A673 (cell line): ENCODE data around the gene EIF2AK3.

Experiments
- EZH2 ChIP-seq: fragments of 200-600 bp; sonication (generic); IDR thresholded peaks from 2 replicates; pipeline ENCODE4 v1.6.1; 2017; ENCODE audit warnings: borderline replicate concordance, low read depth, mild to moderate bottlenecking, mixed read lengths, antibody characterized with exemption, low read length; ENCODE audit not compliant: poor library complexity, severe bottlenecking
- TF ChIP-seq, protein P1 (sequence below): fragments of 300-800, 200-600 bp; sonication (generic); conservative IDR thresholded peaks from 2 replicates; pipeline ENCODE4 v1.5.1; 2017; ENCODE audit warnings: low read depth, mild to moderate bottlenecking, antibody characterized with exemption, low read length, moderate library complexity, mixed read lengths

DNA sequence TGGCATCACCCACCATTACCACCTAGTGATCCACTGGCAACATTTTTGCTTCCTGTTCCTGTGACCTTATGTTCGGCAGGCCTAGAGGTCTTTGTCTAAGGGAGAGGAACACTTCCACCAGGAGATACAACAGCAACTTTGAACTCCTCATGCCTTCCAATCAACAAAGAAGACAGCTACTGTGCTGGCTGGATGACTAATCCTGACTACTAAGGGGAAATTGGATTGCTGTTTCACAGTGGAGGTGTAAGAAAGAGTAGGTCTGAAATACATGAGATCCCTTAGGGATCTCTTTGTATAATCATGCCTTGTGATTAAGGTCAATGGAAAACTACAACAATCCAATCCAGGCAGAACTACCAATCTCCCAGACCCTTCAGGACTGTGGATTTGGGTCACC lies 45.2 kb downstream of the EIF2AK3 start:
- TF ChIP-seq, protein P1, sequence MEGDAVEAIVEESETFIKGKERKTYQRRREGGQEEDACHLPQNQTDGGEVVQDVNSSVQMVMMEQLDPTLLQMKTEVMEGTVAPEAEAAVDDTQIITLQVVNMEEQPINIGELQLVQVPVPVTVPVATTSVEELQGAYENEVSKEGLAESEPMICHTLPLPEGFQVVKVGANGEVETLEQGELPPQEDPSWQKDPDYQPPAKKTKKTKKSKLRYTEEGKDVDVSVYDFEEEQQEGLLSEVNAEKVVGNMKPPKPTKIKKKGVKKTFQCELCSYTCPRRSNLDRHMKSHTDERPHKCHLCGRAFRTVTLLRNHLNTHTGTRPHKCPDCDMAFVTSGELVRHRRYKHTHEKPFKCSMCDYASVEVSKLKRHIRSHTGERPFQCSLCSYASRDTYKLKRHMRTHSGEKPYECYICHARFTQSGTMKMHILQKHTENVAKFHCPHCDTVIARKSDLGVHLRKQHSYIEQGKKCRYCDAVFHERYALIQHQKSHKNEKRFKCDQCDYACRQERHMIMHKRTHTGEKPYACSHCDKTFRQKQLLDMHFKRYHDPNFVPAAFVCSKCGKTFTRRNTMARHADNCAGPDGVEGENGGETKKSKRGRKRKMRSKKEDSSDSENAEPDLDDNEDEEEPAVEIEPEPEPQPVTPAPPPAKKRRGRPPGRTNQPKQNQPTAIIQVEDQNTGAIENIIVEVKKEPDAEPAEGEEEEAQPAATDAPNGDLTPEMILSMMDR, result no peak
- TF ChIP-seq EZH2, result no peak
